Fibroblast of lung (primary cell): ENCODE measurements around the gene TMEM125. TPM values are rescaled to one million over a fixed set of nuclear protein-coding genes. Genes with fewer than 3 reads are reported as not detected.

ENCODE experiments used
- DNase-seq, 2 donors: peaks; one replicate each; pipeline versions ENCODE4 v3.0.0 to v3.0.0-alpha.2; 2010; ENCODE audit warnings: low read depth in 2 of 2
- H2AFZ ChIP-seq: 2 replicates; pipeline ENCODE4 v1.5.1; 2012; ENCODE audit warnings: low read length, control low read depth, inconsistent platforms
- H3K27ac ChIP-seq: 2 replicates; pipeline ENCODE4 v1.5.1; 2011; ENCODE audit warnings: low read length, control low read depth; ENCODE audit not compliant: insufficient read depth
- H3K27me3 ChIP-seq: 2 replicates; pipeline ENCODE4 v1.5.1; 2011; ENCODE audit warnings: mild to moderate bottlenecking, low read length; ENCODE audit not compliant: control insufficient read depth, insufficient read depth
- H3K36me3 ChIP-seq: 2 replicates; pipeline ENCODE4 v1.5.1; 2011; ENCODE audit warnings: low read length; ENCODE audit not compliant: control insufficient read depth, insufficient read depth
- H3K4me1 ChIP-seq: 2 replicates; pipeline ENCODE4 v1.5.1; 2011; ENCODE audit warnings: low read length; ENCODE audit not compliant: control insufficient read depth, insufficient read depth; ENCODE audit errors: extremely low read depth
- H3K4me2 ChIP-seq: 2 replicates; pipeline ENCODE4 v1.5.1; 2011; ENCODE audit warnings: low read length, control low read depth; ENCODE audit not compliant: insufficient read depth; ENCODE audit errors: extremely low read depth
- H3K4me3 ChIP-seq, 4 experiments: fragments of 200-600 bp in 1 of 4; sonication (generic) in 1 of 4; replicated peaks in 1 of 4; 2 replicates each; pipeline ENCODE4 v1.5.1; 2011 to 2016; ENCODE audit warnings: low read length in 4 of 4, low read depth in 3 of 4, mild to moderate bottlenecking in 3 of 4, control low read depth in 2 of 4, inconsistent platforms in 1 of 4, mixed read lengths in 1 of 4; ENCODE audit not compliant: insufficient read depth in 1 of 4; ENCODE audit errors: control extremely low read depth in 1 of 4
- H3K79me2 ChIP-seq: 2 replicates; pipeline ENCODE4 v1.5.1; 2012; ENCODE audit warnings: mild to moderate bottlenecking, low read length, inconsistent platforms; ENCODE audit not compliant: control insufficient read depth, insufficient read depth
- H3K9ac ChIP-seq: 2 replicates; pipeline ENCODE4 v1.5.1; 2011; ENCODE audit warnings: mild to moderate bottlenecking, low read length, control low read depth; ENCODE audit not compliant: insufficient read depth
- H3K9me3 ChIP-seq: 2 replicates; pipeline ENCODE4 v1.5.1; 2012; ENCODE audit warnings: low read depth, low read length; ENCODE audit not compliant: control insufficient read depth, insufficient read depth
- H4K20me1 ChIP-seq: 2 replicates; pipeline ENCODE4 v1.5.1; 2011; ENCODE audit warnings: low read length; ENCODE audit not compliant: control insufficient read depth, insufficient read depth; ENCODE audit errors: extremely low read depth
- CTCF ChIP-seq, 2 donors: IDR thresholded peaks in 1 of 2; conservative IDR thresholded peaks in 1 of 2; 1 replicate in 1 of 2; 2 replicates in 1 of 2; pipeline ENCODE4 v1.5.1; 2011 to 2012; ENCODE audit warnings: low read length in 2 of 2, control low read depth in 1 of 2, inconsistent platforms in 1 of 2, low read depth in 1 of 2, mild to moderate bottlenecking in 1 of 2
- EZH2 ChIP-seq: IDR thresholded peaks from 2 replicates; pipeline ENCODE4 v1.5.1; 2012; ENCODE audit warnings: low read length, control low read depth, mild to moderate bottlenecking; ENCODE audit errors: missing control alignments
- polyA plus RNA-seq, 2 donors: library from polyadenylated mRNA; depleted of rRNA in 1 of 2; stranded (reverse) in 1 of 2; unstranded in 1 of 2; fragments of >200 nt; gene quantifications; 2 replicates each; pipeline ENCODE4 v1.2.1, GENCODE V29; 2011 to 2012; ENCODE audit warnings: missing spikeins in 1 of 2
- total RNA-seq: library from RNA; depleted of rRNA; stranded (reverse); fragments of >200 nt; gene quantifications from 2 replicates; pipeline ENCODE4 v1.2.1, GENCODE V29; 2014

Gene TMEM125
- total and polyA plus RNA-seq, 2 donors (not counting 1 experiment from before 2014, with no cell fraction given), result 0.03 TPM; not detected in 1

GRCh38 chr1:43274804-43275180 lies 5.0 kb downstream of the TMEM125 start:
- Histone ChIP-seq H3K9ac (no peak overlapping the region), H3K27me3 (peaks cover 6% of the 10 kb centered on the region), H3K79me2 (no peaks in the 10 kb centered on the region), H3K4me3 (no peak overlapping the region), H3K27ac (no peak overlapping the region), H3K4me2 (no peak overlapping the region), H3K36me3 (no peaks in the 10 kb centered on the region), H2AFZ (peak overlapping the region; percentile 79), H4K20me1 (no peaks in the 10 kb centered on the region), H3K4me1 (no peaks in the 10 kb centered on the region), H3K9me3 (no peaks in the 10 kb centered on the region)
- no peak for DNase-seq
- TF ChIP-seq EZH2, result no peak
- no peak for TF ChIP-seq CTCF (conservative IDR thresholded peaks at IDR 0.05 in 1 of 2, IDR thresholded peaks at IDR 0.05 in 1 of 2; ENCODE audit: low read depth in 1 of 2, low read length in 2 of 2)

DNA sequence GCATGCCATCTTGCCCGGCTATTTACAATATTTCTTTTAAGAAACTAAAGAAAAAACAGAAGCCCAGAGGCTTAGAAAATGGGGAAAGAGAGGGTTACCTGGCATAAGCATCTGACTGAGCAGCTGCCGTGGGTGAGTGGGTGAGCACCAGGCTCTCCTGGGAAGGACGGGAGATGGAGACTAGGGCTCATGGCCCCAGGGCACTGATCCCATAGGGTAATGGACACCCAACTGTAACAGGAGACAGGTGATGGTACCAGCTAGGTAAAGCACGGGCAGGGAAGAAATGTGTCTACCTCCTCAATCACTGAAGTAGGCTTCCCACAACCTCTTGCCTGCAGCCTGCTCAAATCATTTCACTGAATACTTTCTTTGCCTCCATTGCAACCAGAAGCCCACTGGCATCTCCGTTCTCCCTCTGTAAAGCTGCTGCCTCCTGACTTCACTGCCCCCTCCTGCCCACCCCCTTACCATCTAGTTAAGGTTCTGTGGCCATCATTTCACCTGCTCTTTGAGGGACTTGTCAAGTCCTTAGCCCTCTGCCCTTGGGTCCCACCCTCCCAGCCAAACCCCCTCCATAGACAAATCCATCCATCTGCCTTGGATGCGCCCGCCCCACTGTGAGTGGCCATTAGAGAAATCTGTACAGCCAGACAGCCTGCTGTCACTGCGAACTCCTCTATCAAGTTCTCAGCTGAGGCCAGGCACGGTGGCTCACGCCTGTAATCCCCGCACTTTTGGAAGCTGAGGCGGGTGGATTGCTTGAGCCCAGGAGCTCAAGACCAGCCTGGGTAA lies 6.2 kb downstream of the TMEM125 start:
- no peak overlapping the region for H3K4me3 ChIP-seq
- no peaks in the 10 kb centered on the region for H3K4me1 ChIP-seq
- no peak overlapping the region for H3K4me2 ChIP-seq
- H2AFZ ChIP-seq, result no peak overlapping the region
- H3K27ac ChIP-seq, result no peak overlapping the region
- H3K9me3 ChIP-seq, result no peaks in the 10 kb centered on the region
- H3K9ac ChIP-seq, result no peak overlapping the region
- TF ChIP-seq EZH2 (no peak), CTCF (conservative IDR thresholded peaks at IDR 0.05 in 1 of 2, IDR thresholded peaks at IDR 0.05 in 1 of 2; ENCODE audit: low read depth in 1 of 2, low read length in 2 of 2) (no peak)
- no peaks in the 10 kb centered on the region for H3K36me3 ChIP-seq
- DNase-seq, result no peak
- H4K20me1 ChIP-seq, result no peaks in the 10 kb centered on the region
- peaks cover 4% of the 10 kb centered on the region for H3K27me3 ChIP-seq
- no peaks in the 10 kb centered on the region for H3K79me2 ChIP-seq

- TF ChIP-seq EZH2, result no peak
- no peak for TF ChIP-seq CTCF (conservative IDR thresholded peaks at IDR 0.05 in 1 of 2, IDR thresholded peaks at IDR 0.05 in 1 of 2; ENCODE audit: low read depth in 1 of 2, low read length in 2 of 2)
Observed at GRCh38 chr1:43276673-43277072, 6.9 kb downstream of the TMEM125 start.

More at GRCh38 chr1:43276673-43277072, 6.9 kb downstream of the TMEM125 start:
- Histone ChIP-seq H3K27me3 (peaks cover 2% of the 10 kb centered on the region), H3K9me3 (no peaks in the 10 kb centered on the region), H4K20me1 (no peaks in the 10 kb centered on the region), H3K9ac (no peak overlapping the region), H3K4me3 (no peak overlapping the region), H3K4me2 (no peak overlapping the region), H3K79me2 (no peaks in the 10 kb centered on the region), H2AFZ (no peak overlapping the region), H3K36me3 (no peaks in the 10 kb centered on the region), H3K27ac (no peak overlapping the region), H3K4me1 (no peaks in the 10 kb centered on the region)
- DNase-seq, result no peak
